Upper lobe of right lung (tissue), 1 donor: Measurements from ENCODE around the gene THBS2. TPM values are rescaled to one million over a fixed set of nuclear protein-coding genes. Genes with fewer than 3 reads are reported as not detected.
A peak's percentile ranks its signal among the peaks of the same experiment; 100 is the strongest.

Experiments used
- ATAC-seq: fragments of 200-7000 bp; cut with Tn5 transposase; one replicate; pipeline ENCODE4 v1.9.1; 2020; ENCODE audit warnings: mild to moderate bottlenecking, moderate library complexity
- DNase-seq: peaks from one replicate; pipeline ENCODE4 v3.0.0-alpha.2; 2020
- H3K27ac ChIP-seq: fragments of 200-600 bp; one replicate; pipeline ENCODE4 v1.8.0; 2022
- H3K27me3 ChIP-seq: fragments of 200-600 bp; one replicate; pipeline ENCODE4 v1.8.0; 2022; ENCODE audit warnings: mild to moderate bottlenecking
- H3K36me3 ChIP-seq: fragments of 200-600 bp; one replicate; pipeline ENCODE4 v1.8.0; 2022
- H3K4me1 ChIP-seq: fragments of 200-600 bp; one replicate; pipeline ENCODE4 v1.8.0; 2022
- H3K4me3 ChIP-seq: fragments of 200-600 bp; one replicate; pipeline ENCODE4 v1.8.0; 2022; ENCODE audit warnings: mild to moderate bottlenecking
- H3K9me3 ChIP-seq: fragments of 200-600 bp; one replicate; pipeline ENCODE4 v1.8.0; 2022
- intact Hi-C: fragments of 100-400 bp; cut with DNase I; formaldehyde crosslinking; loops from one replicate; pipeline ENCODE4 v1.11.0; 2022
- total RNA-seq: library from RNA; stranded (reverse); fragmentation: NEBNext Ultra II Directional; extraction: Animal tissue kit (Norgen Biotek cat#: 25700); gene quantifications from one replicate; pipeline ENCODE4 v1.2.1, GENCODE V29; 2021
- TF ChIP-seq, protein P1 (sequence below): fragments of 200-600 bp; IDR thresholded peaks from one replicate; pipeline ENCODE4 v1.8.0; 2022; ENCODE audit warnings: antibody characterized with exemption
- donor health status: DM: no; HTN: yes; CAD: no; lungs with severe emphysema.

The THBS2 gene
- total RNA-seq, 1 donor from 2014 or later = 23.7 TPM

GRCh38 chr6:169169941-169170582, 83.6 kb downstream of the THBS2 start:
- Histone ChIP-seq H3K36me3 (no peaks in the 10 kb centered on the region), H3K27me3 (no peaks in the 10 kb centered on the region), H3K27ac (no peak overlapping the region), H3K4me1 (no peaks in the 10 kb centered on the region), H3K9me3 (no peaks in the 10 kb centered on the region), H3K4me3 (no peak overlapping the region)
- ATAC-seq (no peak), DNase-seq (no peak)
- TF ChIP-seq, protein P1, sequence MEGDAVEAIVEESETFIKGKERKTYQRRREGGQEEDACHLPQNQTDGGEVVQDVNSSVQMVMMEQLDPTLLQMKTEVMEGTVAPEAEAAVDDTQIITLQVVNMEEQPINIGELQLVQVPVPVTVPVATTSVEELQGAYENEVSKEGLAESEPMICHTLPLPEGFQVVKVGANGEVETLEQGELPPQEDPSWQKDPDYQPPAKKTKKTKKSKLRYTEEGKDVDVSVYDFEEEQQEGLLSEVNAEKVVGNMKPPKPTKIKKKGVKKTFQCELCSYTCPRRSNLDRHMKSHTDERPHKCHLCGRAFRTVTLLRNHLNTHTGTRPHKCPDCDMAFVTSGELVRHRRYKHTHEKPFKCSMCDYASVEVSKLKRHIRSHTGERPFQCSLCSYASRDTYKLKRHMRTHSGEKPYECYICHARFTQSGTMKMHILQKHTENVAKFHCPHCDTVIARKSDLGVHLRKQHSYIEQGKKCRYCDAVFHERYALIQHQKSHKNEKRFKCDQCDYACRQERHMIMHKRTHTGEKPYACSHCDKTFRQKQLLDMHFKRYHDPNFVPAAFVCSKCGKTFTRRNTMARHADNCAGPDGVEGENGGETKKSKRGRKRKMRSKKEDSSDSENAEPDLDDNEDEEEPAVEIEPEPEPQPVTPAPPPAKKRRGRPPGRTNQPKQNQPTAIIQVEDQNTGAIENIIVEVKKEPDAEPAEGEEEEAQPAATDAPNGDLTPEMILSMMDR = no peak
- intact Hi-C loops = no loop called here

DNA sequence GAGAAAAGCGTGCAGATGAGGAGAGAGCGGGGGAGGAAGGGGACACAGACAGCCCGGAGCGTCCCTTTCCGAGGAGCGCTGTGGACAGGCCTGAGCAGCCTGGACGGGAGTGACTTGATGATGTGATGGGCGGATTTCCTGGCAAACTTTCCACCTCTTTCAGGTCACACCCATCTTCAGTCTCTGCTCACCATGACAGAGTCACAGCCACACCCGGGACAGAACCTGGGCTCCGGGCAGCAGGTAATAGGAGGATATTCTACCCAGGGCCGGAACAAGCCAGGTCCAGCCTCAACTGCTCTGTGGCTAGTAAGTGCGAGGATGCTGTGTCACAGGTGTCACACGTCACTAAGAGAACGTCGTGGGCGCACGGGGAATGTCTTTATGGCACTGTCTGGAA, 84.3 kb downstream of the THBS2 start:
- intact Hi-C loops = no loop called here
- Histone ChIP-seq H3K4me1 (no peaks in the 10 kb centered on the region), H3K27me3 (no peaks in the 10 kb centered on the region), H3K4me3 (no peak overlapping the region), H3K36me3 (no peaks in the 10 kb centered on the region), H3K9me3 (no peaks in the 10 kb centered on the region), H3K27ac (no peak overlapping the region)
- TF ChIP-seq, protein P1 = no peak
- DNase-seq = no peak
- no peak for ATAC-seq

GRCh38 chr6:169168706-169169105, 84.9 kb downstream of the THBS2 start:
- Histone ChIP-seq H3K4me1 (no peaks in the 10 kb centered on the region), H3K36me3 (no peaks in the 10 kb centered on the region), H3K9me3 (no peaks in the 10 kb centered on the region), H3K27me3 (no peaks in the 10 kb centered on the region), H3K4me3 (no peak overlapping the region), H3K27ac (no peak overlapping the region)
- TF ChIP-seq, protein P1 = no peak
- no peak for DNase-seq
- ATAC-seq = no peak
- intact Hi-C loops = no loop called here

DNA sequence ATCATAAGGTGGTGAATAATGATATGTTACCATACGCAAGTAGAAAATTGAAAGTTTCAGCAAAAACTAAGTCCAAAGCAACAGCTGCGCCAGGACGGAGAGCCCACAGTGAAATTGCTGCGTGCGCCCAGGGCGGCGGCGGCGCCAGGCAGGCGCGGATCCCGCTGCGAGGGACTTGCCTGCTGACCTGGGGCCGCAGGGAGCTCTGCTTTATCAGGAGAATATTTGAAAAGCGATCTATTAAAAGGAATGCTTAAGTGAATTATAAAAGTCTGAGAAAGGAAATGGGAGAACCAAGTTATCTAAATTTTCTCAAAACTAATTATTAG, 85.4 kb downstream of the THBS2 start:
- intact Hi-C loops = no loop called here
- no peak overlapping the region for H3K27ac ChIP-seq
- DNase-seq (no peak), ATAC-seq (no peak)
- H3K4me3 ChIP-seq = no peak overlapping the region
- H3K27me3 ChIP-seq = no peaks in the 10 kb centered on the region
- TF ChIP-seq, protein P1 = no peak
- H3K4me1 ChIP-seq = no peaks in the 10 kb centered on the region
- no peaks in the 10 kb centered on the region for H3K36me3 ChIP-seq
- no peaks in the 10 kb centered on the region for H3K9me3 ChIP-seq

DNA sequence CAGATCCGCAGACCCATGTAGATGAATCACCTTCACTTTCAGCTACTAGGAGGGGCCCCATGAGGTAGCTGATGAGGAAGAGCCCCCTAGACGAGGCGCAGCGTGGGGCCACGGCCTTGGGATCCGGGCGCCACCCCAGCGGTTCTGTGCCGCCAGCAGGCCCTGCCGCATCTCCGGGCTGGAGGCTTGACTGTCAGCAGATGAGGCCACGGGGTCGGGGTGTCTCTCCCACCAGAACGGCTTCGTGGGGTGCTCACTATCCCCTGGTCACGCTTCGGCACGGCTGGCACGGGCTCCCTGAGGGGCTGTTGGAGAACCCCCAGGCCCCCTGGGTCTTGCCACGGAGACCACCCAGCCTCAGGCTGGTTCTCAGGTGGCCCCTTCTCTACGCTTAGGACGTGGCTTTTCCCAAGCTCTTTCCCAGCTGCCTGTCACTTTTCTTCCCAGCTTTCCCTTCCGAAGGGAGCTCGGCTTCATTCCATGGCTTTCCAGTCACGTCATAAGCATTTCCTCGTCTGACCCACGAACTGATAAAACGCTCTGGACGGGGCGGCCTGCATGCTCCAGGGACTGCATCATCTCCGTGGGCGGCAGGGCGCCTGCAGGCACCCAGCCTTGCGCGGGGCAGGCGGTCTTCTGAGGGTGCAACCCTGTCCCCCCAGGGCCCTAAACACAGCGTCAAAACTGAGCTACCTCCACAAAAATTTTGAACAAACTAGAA, 85.9 kb downstream of the THBS2 start:
- Histone ChIP-seq H3K27ac (no peak overlapping the region), H3K27me3 (no peaks in the 10 kb centered on the region), H3K4me1 (no peaks in the 10 kb centered on the region), H3K4me3 (no peak overlapping the region), H3K36me3 (no peaks in the 10 kb centered on the region), H3K9me3 (no peaks in the 10 kb centered on the region)
- TF ChIP-seq, protein P1 = no peak
- DNase-seq = peak; percentile 64
- intact Hi-C loops = no loop called here
- ATAC-seq = no peak
